NOMO-1 (cell line): ENCODE results near the gene PTPRE.
A peak's percentile ranks its signal among the peaks of the same experiment; 100 is the strongest.
"Not testable (repeated sequence)": the region's sequence is repeated elsewhere in the genome, so short reads cannot be mapped to it uniquely, and the experiment has no call there.

ENCODE experiments used
- DNase-seq, 2 experiments: peaks; one replicate each; lab custom pipeline; 2025; ENCODE audit not compliant: unreplicated experiment in 2 of 2; lab: John Stamatoyannopoulos, UW

Gene PTPRE

GRCh38 chr10:127976701-127977356, 69.9 kb downstream of the PTPRE start:
- DNase-seq: no peak

DNA sequence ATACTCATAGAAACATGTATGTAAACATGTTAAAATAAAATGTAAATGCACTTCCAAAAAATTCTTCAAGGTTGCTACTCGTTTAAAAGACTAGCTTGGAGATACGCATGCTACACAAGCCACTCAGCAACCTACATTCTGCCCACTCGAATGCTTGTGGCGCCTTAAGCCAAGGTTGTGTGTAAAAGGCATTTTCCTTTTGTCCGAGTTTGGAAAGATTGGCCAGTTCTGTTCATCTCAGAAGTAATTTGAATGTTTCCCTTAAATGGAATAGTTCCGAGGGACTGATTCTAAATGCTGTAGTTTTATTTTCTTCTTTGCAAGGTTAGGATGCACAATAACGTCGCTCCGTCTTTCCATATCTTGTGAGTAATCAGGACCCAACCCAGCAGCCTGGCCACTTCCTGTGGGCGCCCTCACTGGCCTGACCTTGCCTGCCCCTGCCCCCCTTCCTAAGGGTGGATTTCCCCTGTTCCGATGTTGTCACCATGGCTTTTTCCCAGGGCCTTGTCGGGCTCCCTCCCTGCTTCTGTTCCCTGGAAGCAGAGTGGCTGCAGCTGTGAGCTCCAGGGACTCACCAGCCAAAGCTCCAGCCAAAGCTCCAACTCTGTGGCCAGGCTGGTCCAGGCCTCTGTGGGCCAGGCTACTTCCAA, 70.6 kb downstream of the PTPRE start:
- DNase-seq: no peak

DNA sequence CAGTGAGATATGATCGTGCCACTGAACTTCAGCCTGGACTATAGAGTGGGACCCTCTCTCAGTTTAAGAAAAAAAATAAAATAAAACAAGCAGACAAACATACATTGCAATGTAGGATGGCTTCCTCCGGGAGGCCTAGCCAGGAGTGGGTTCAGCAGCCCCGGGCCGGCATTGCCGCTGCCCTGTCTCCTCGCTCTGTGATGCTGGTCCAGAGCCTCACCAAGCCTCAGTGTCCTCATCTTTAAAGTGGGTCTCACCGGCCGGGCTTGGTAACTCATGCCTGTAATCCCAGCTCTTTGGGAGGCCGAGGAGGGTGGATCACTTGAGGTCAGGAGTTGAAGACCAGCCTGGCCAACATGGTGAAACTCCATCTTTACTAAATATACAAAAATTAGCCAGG, 71.6 kb downstream of the PTPRE start:
- DNase-seq: no peak

- DNase-seq: peak; percentile 7 to 14
Measured at GRCh38 chr10:127979045-127979444, 72.1 kb downstream of the PTPRE start.

- no peak for DNase-seq
Measured at GRCh38 chr10:127979566-127979965, 72.7 kb downstream of the PTPRE start.

GRCh38 chr10:127980898-127981297, 74.0 kb downstream of the PTPRE start:
- no peak for DNase-seq

DNA sequence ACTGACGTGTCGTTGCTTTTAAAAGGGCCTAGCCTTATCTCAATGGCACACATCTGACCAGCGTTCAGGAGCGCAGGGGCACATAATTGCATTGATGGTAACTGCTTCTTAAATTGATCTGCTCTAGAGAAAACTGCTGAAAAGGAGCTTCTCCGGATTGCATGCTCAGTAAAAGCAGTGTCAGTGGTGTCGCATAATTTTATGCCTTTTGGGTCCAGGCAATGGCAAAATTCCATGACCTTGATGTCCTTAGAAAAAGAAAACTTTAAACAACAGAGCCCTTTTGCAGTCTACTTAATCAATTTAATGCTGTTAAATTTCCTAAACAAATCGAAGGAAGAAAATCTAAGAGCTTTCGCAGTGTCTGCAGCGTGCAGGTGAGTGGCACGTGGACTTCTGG, 75.7 kb downstream of the PTPRE start:
- DNase-seq: no peak

GRCh38 chr10:127983344-127984100, 76.6 kb downstream of the PTPRE start:
- no peak for DNase-seq

DNA sequence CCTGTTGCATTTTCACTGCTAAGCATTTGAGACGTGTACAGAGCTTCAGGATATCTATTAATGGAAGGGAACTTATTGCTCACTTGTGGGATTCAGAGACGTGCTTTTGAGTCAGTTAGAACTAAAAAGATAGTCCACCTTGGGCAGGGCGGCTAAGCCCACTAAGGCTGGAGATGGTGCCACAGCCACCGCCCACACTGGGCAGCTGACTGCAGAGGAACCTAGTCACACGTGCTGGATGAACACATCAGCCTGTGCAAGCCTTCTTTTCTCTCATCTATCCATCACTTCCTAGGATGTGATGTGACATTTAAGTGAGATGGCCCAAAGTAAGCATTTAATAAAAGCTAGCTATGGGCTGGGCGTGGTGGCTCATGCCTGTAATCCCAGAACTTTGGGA, 78.0 kb downstream of the PTPRE start:
- DNase-seq: no peak

GRCh38 chr10:127986531-127987466, 79.9 kb downstream of the PTPRE start:
- no peak for DNase-seq

- peak in 1 of 2 experiments; percentile 28 for DNase-seq
Measured at GRCh38 chr10:127987467-127988380, 80.8 kb downstream of the PTPRE start.

- no peak for DNase-seq
Measured at GRCh38 chr10:127989481-127990012, 82.6 kb downstream of the PTPRE start.

DNA sequence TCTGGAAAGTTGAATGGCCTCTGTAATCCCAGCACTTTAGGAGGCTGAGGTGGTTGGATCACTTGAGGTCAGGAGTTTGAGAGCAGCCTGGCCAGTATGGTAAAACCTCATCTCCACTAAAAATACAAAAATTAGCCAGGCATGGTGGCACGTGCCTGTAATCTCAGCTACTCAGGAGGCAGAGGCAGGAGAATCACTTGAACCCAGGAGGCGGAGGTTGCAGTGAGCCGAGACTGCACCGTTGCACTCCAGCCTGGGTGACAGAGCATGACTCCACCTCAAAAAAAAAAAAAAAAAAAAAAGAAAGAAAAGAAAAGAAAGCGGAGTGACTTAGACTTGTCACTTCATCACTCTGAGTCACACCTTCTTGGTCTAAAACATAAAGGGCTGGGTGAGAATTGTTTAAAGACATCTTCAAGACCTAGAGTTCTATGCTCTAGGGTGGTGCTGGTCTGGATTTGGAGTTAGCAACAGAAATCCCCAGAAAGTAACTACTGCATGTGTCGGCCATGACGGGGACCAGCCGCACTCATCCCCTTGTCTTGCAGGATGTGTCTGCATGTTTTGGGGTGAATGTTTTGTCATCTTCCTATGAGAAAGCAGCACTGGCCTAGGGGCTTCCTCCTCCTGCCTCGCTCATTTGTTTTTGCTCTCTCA, 83.4 kb downstream of the PTPRE start:
- DNase-seq: not testable (repeated sequence)

GRCh38 chr10:127990846-127991542, 84.1 kb downstream of the PTPRE start:
- DNase-seq: no peak

DNA sequence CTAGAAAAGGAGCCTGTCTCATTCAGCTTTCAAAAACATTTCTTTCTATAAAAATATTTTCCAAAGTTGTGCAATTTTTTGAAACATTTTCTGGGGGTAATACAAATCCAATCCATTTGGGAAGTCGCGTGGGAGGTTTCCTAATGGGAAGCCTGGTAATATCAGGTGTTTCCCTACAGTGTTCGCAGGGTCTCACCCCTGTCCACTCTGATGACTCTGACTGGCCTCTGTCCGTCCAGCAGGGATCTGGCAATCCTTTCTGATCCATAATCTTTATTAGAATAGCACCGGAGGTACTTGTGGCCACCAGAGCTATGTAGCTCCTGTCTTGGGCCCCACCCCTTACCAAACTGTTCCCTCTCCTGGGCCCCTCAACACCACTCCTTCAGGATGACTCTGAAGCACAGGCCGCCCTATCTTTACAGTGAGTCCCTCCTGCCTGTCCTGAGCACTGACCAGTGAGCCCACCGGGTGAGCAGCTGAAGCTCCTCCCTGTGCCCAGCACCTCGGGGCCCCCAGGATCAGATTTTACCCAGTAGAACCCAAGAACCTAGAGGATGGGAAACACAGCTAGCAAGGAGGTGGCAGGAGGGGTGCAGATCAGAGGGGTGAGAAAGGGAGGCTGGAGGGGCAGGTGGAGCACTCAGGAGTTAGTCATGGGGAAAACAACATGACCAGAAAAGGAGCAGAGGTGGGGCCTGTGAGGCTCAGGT, 84.8 kb downstream of the PTPRE start:
- DNase-seq: no peak

- DNase-seq: no peak
Measured at GRCh38 chr10:127992376-127992775, 85.5 kb downstream of the PTPRE start.

DNA sequence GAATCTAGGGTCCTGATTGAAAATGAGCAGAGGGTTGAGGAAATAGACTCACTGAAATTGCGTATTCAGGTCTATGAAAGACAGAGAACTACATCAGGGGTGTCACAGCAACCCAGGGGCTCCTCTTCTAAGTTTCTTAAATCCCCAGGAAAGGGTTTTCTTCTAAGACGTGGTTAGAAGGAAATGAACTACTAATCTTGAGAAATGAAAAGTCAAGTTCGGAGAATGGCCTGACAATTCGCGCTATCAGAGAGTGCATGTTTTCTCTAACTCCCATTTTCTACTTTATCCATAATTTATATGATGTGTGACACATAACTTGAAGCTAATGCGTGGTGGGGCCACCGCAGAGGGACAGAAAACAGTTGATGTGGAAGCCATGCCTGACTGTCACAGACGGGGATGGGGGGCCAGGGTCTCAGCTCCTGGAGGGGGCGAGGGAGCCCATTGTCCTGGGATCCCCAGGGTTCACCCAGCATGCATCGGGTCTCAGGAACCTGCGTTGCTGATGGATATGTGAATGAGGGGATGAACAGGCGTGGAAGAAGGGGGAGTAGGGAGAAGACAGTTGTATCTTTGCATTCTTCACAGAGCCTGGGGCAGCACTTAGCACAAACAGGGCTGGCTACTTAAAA, 86.3 kb downstream of the PTPRE start:
- no peak for DNase-seq
